ENCODE results near the gene HOMER2.
"Not testable (repeated sequence)": the region's sequence is repeated elsewhere in the genome, so short reads cannot be mapped to it uniquely, and the experiment has no call there.

The HOMER2 gene

DNA sequence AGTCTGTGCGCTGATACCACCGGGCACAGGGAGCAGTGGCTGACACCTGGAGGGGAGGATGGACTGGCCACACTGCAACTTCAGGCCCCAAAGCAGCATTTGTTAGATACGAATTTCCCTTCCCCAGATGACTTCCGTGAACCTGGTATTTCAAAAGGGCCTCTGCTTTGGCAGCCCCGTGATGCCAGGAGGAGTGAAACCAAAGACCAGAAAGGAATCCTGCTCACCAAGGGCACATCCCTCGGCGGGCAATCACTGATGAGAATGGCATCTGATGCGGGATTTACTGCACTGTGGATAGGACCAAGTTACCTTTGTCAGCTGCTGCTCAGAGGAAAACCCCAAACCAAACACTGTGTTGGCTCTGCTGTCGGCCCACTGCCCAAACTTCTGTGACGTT lies 77.6 kb downstream of the HOMER2 start:
- TF ChIP-seq, protein P1, sequence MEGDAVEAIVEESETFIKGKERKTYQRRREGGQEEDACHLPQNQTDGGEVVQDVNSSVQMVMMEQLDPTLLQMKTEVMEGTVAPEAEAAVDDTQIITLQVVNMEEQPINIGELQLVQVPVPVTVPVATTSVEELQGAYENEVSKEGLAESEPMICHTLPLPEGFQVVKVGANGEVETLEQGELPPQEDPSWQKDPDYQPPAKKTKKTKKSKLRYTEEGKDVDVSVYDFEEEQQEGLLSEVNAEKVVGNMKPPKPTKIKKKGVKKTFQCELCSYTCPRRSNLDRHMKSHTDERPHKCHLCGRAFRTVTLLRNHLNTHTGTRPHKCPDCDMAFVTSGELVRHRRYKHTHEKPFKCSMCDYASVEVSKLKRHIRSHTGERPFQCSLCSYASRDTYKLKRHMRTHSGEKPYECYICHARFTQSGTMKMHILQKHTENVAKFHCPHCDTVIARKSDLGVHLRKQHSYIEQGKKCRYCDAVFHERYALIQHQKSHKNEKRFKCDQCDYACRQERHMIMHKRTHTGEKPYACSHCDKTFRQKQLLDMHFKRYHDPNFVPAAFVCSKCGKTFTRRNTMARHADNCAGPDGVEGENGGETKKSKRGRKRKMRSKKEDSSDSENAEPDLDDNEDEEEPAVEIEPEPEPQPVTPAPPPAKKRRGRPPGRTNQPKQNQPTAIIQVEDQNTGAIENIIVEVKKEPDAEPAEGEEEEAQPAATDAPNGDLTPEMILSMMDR (IDR thresholded peaks at IDR 0.05; ENCODE audit: borderline replicate concordance, insufficient read depth, low read depth, low read length) = no peak
- H3K4me3 ChIP-seq (ENCODE audit: low read depth, low read length) = no peak overlapping the region

DNA sequence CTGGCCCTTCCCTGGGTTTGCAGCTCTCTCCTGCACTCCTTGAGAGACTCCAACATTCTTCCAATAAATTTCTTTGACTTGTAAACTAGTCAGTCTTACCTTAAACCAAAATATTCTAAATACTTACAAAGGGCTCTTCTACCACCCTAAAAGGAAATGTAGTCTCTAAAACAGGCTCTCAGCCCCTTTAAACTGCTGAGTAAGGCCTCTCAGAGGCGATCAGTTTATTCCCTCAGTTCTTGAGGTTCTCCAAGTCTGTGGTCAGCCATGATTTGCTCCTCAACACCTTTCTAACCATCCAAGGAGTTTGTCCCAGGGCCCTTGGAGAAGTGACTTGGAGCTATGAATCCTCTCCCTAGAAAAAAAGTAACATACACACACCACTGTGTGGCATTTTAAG lies 78.3 kb downstream of the HOMER2 start:
- no peak overlapping the region for H3K4me3 ChIP-seq (ENCODE audit: low read depth, low read length)
- TF ChIP-seq, protein P1 (IDR thresholded peaks at IDR 0.05; ENCODE audit: borderline replicate concordance, insufficient read depth, low read depth, low read length) = no peak

DNA sequence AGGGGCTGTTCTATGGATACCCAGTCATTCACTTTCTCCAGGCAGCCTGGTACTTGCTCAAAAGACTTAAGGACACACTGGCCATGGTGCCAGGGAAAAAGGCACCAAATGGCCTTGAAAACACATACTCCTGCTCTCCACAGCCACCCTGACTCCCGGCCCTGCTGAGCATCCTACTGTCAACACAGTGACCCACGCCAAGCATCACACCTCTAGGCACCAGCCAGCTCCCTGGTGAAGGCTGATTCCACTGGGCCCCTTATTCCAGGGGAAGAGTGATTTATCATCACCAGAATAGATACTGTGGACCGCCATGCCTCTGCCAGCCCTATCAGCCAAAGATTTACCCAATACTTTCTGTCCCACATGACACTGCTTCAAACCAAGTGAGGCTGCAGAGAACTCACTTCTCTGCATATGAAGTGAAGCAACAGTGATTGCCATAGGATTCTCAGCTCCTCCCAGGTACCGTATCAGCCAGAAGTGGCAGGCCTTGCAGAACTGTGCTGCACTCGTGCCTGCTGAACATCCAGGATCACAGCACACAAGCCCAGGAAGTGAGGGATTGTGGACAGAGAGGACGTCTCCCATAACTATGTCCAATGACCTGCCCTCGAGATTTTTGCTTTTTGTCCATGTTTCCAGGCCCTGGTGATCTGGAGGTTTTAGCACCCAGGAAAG lies 79.4 kb downstream of the HOMER2 start:
- TF ChIP-seq, protein P1 (IDR thresholded peaks at IDR 0.05; ENCODE audit: borderline replicate concordance, insufficient read depth, low read depth, low read length) = no peak
- no peak overlapping the region for H3K4me3 ChIP-seq (ENCODE audit: low read depth, low read length)

DNA sequence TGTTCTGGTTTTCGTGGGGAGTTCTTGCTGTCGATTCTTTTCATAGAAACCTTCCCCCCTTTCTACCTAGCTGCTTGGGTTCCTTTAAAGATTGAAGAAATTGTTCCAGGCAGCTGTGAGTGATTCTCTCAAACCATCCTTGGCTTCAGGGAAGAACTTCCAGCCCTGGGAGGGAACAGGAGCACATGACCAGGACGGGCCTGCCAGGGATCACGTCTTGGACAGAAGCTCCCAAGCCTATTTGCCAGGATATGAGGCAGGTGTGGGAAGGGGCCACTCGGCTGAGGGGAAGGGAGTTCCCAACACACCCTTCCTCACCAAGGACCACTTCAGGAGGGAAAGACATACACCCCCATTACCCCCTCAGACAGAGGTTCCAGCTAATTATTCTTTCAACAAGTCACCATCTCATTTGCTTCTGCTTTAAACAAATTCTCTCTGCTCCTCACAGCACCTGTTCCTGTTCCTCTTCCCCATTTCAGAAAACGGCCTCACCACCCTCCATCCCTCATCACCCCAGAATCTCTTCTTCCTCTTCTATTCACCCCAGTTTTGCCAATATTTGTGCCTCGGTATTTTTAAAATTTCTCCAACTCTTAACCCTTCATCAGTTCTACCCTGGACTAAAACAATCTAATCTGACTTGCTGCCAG lies 80.6 kb downstream of the HOMER2 start:
- no peak overlapping the region for H3K4me3 ChIP-seq (ENCODE audit: low read depth, low read length)
- TF ChIP-seq, protein P1 (IDR thresholded peaks at IDR 0.05; ENCODE audit: borderline replicate concordance, insufficient read depth, low read depth, low read length) = no peak

DNA sequence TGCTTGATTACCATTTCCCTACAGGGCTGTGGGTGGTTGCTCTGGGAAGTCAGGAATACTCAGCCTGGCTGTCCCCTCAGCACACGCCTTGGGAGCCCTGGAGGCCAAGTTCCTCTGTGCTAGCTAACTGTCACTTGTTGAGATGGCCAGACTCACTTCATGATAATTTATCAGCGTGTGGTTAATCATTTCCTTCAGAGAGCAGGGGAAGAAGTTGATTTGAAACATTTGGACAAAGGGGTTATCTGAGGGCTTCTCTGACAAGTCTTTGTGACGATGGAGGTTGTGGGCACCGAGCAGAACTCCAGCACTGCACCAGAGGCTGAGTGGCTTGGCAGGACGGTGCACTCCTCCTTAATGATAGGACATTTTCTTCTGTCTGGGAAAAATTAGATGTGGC lies 81.2 kb downstream of the HOMER2 start:
- no peak overlapping the region for H3K4me3 ChIP-seq (ENCODE audit: low read depth, low read length)
- TF ChIP-seq, protein P1 (IDR thresholded peaks at IDR 0.05; ENCODE audit: borderline replicate concordance, insufficient read depth, low read depth, low read length) = no peak

DNA sequence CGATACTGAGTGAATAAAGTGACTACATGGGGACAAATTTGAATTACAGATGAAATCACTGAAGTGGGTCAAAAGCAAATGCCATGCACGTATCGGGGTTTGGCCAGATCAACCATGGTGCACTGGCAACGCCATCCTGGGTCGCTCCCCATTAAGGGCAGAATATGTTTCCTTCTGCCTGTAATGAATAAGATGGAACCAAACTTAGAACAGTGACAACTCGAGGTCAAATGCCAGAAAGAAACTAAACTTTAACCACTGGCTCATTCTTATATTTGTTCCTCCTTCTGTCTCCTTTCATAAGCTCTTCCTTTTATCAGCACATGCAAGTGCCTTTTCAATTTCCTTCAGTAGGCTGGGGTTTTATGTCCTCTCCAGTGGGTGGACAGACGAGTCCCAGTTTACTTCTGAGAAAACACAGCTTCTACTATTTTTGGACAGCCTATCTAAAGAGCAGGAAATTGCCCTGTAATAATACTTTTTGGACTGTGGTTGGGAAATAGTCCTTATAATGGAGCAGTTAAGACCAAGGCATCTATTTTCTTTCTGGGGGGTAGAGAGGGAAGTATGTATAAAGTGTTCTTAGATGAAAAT lies 81.7 kb downstream of the HOMER2 start:
- no peak overlapping the region for H3K4me3 ChIP-seq (ENCODE audit: low read depth, low read length)
- TF ChIP-seq, protein P1 (IDR thresholded peaks at IDR 0.05; ENCODE audit: borderline replicate concordance, insufficient read depth, low read depth, low read length) = no peak

DNA sequence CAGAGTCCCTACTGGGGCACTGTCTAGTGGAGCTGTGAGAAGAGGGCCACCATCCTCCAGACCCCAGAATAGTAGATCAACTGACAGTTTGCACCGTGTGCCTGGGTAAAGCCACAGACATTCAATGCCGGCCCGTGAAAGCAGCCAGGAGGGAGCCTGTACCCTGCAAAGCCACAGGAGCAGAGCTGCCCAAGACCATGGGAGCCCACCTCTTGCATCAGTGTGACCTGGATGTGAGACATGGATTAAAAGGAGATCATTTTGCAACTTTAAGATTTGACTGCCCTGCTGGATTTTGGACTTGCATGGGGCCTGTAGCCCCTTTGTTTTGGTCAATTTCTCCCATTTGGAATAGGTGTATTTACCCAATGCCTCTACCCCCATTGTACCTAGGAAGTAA lies 86.5 kb downstream of the HOMER2 start:
- not testable (repeated sequence) for H3K4me3 ChIP-seq (ENCODE audit: low read depth, low read length)

DNA sequence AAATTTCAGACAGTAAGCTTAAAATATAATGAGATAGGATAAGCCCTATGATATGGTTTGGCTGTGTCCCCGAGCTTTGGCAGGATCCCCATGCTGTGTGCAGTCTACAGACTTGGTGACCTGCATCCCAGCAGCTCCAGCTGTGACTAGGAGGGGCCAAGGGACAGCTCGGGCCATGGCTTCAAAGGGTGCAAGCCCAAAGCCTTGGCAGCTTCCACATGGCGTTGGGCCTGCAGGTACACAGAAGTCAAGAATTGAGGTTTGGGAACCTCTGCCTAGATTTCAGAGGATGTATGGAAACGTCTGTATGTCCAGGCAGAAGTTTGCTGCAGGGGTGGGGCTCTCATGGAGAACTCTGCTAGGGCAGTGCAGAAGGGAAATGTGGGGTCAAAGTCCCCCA lies 86.9 kb downstream of the HOMER2 start:
- H3K4me3 ChIP-seq (ENCODE audit: low read depth, low read length) = not testable (repeated sequence)

All from GM12875 (cell line).